Stimulated activated CD8-positive, alpha-beta memory T cell treated with anti-CD3 and anti-CD28 coated beads, Interleukin-12 subunit alpha, Interleukin-12 subunit beta, amount 100 ng/mL, for 4 hours (primary cell): ENCODE results near the gene DLX5.

Source experiments
- DNase-seq: peaks from one replicate; pipeline ENCODE4 v3.0.0-alpha.2; 2020; ENCODE audit warnings: low read depth

The DLX5 gene

GRCh38 chr7:97005183-97006054, 19.2 kb downstream of the DLX5 start, which contains the start of gene DLX6:
TSS of gene DLX6 (plus strand) at chr7:97005553. CDS start at chr7:97005978, 425 bp downstream.
- DNase-seq: no peak

DNA sequence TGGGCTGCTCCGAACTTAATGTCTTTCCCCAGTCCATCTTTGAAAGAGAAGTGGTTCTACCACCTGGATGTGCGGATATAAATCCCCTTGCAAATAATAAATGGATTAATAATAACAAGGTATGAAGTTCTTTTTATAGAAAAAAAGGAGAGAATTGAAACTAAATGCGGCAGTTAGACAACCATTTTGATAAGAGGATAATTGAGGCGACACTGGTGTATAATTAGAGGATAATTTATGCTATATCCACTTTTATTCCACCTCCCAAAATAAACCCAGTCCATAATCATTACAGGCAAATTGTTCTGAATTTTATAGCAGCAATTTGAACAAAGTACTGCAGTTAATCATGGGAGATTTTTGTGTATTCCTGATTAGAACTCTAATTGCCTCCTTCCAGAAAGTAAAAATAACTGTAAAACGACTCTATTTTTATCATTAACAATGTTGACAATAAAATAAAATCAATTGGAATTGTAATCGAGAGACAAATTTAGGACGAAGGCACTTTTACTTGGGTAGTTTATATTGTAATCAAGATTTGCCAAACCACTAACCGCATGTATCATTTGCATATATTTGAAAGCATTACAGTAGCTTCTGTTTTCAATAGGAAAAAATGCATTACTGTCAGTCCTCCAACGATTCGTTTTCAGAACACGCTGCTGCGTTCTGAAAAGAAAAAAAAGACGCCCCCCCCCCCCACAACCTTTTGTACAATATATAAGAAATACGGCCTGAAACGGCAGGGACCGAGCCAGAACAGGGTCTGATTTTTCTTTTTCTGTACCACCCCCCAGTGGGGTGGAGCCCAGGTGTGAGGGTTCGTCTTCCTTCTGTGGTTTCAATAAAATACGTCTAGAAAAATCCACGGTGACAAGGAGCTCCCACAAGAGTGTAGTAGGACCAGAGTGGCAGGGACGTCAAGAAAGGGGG, 20.1 kb downstream of the DLX5 start:
- no peak for DNase-seq

DNA sequence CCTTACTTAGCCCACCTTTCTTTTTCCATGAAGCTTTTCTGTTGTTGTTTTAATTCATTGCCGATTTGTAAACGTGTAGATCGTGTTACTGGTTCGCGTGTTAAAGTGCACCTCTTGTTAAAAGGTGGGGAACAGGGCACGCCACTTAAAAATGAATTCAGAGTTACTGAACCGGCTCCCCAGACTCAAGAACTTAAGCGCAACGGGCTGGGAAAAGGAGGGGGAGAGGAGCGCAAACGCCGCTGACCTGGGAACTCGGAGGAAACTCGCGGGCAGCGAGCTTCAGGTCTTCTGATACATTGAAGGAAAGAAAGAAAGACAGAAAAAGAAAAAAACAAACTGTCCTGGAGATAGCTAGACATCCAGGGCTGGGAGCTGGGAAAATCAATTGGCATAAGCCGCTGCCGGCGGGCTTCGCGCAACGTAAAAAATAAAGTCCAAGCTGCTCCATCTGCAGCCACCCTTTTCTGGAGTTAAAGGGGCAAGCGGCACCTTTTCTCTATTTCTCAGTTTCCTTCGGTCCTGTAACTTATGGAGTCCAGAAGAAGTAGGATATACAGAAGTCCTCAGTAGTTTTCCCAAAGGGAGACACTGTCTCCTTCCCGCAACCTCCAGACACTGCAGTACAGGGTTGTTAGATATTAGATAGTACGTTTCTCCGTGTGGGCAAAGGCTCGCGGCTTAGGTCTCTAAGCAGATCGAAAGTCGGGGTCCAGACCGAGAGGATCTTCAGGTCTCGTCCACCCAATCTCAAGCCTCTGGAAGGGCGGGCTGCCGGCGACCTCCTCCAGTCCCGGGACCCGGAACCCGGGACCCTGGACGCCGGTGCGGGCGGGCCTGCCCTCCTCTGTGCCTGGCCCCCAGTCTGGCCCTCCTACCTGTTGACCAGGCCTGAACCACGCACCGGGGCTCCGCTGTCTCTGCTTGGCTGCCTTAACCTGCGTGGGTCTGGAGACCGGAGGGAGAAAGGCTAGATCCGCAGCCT, 21.1 kb downstream of the DLX5 start:
- DNase-seq: no peak

DNA sequence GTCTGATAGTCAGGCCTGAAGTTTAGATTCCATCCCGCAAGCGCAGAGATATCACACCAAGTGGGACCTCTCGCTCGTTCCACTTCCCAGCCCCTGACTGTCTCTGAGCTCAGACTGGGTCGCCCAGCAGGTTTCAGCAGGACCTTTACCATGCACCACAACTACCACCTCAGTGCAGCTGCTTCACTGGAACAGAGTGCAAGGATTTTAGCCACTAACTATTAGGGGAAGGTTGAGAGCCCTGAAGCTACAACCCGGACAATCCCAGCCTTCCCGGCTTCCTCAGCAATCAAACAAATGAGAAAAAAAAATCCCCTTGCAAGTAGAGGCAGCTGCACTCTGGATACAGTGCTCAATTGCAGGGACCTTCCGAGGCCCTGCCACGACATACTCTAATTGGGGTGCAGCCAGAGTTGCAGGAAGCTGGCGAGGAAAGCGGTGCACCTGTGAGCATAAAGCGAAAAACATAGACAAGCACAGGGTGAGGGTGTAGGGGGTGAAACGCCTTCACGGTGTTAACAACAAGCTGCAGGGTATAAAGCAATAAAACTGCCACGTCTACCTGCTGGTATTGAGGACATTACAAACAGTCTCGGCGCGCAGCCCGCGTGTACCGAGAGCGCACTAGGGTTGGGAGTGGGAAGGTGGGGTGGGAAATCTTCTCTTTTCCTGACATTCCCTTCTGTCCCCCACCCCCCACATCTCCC, 21.9 kb downstream of the DLX5 start:
- DNase-seq: no peak

DNA sequence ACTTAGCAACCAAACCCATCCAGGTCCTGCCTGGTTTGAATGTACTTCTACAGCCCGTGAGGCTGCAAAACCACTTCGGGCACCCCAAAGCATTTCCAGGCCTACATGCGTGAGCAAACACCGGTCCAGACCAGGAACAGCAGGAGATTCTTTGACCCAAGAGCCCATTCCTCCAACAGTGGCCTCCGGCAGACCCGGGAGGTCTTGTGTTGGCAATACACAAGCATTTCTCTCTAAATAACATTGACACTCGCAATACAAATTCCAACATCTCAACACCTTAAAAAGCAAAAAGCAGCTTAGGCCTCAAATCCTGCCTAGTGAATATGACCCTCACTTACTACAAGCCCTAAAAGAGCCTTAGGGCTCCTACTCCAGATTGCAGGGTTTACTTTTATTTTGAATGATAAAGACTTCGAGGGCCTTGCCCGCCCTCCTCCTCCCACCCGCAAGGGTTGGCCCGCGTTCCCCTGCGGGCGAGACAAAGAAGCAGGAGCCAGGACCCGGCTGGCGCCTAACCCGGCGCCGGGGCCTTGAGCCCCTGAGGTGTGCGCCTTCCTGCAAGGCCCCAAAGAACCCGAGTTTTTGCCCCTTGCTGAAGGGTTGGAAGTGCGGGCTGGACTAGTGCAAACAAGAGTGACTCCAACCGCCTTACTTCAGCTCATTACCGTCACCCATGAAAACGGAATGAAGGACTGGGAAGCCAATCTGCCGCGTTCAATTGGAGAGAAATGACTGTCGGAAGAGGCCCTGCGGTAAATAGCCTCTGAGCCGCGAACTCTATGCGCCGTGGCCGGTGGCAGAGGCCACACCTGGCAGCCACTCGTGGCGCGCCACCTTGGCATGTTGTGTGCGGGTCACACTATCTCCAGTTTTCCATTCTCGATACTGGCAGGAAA, 22.7 kb downstream of the DLX5 start:
- no peak for DNase-seq

DNA sequence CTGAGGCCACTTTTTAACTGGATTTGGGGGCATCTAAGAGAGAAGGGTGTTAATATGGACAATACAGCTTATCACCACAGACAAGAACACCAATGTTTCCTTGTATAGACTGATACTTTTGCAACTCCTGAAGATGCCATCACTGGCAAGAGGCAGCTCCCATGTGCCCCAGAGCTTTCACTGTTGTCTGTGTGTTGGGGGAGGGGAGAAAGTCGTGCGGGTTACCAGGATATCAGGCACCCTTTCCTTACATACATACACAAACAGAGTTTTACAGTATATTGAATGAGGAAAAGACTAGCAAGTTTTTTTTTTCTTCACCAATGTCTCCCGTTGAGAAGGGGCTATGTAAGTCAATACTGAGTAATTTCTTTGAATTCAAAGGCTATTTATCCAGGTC, 23.4 kb downstream of the DLX5 start:
- DNase-seq: no peak

- DNase-seq: no peak
Measured at GRCh38 chr7:96998744-96999143, 25.9 kb downstream of the DLX5 start.

GRCh38 chr7:96998333-96998732, 26.3 kb downstream of the DLX5 start:
- no peak for DNase-seq

DNA sequence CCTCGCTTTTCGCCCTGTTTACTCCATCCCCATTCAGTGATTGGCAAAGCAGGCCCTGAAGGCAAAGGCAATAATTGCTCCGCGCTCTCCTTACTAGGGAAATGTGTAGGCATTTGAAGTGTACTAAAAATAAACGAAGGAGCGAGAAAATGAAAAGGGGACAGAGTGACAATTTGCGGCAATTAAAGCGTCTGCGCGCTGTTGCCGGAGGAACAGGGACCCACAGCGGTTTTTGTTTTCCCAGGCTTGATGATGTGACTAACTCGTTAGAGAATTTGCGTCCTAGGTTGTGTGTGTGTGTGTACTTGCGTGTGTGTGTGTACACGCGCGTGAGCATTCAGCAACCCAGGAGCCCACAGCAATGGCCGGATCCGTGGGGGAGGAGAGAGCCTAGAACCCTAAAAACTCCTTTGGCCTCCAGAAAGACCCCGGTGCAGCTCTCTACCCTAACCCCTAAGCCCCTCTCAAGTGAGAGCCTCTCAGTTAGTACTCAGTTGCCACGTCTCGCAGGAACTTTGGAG, 27.1 kb downstream of the DLX5 start:
- no peak for DNase-seq

DNA sequence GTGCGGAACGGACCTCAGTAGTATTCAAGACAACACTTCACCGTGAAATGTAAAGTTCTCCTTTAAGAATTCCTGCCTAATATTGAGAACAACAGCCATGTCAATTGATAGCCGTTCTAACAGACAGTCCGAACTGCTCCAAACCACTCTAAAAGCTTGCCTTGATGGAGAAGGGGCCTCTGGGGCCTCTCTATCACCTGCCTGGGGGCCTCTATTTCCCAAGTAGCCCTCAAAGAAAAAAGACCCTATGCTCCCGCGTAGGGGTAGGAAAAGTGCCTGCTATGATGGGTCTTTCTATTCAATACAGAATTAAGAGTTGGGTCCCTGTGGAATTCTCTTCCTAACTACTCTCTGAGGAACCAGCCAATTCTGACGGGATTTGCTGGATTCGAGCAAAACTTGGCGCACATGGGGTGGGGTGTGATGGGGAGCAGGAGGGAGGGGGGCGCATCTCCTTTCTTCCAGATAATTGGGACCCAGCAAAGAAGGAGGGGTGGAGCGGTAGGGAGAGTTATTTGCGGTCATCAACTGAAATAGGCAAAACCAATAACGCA, 27.6 kb downstream of the DLX5 start:
- no peak for DNase-seq

- DNase-seq: no peak
Measured at GRCh38 chr7:96996111-96996957, 28.3 kb downstream of the DLX5 start.

DNA sequence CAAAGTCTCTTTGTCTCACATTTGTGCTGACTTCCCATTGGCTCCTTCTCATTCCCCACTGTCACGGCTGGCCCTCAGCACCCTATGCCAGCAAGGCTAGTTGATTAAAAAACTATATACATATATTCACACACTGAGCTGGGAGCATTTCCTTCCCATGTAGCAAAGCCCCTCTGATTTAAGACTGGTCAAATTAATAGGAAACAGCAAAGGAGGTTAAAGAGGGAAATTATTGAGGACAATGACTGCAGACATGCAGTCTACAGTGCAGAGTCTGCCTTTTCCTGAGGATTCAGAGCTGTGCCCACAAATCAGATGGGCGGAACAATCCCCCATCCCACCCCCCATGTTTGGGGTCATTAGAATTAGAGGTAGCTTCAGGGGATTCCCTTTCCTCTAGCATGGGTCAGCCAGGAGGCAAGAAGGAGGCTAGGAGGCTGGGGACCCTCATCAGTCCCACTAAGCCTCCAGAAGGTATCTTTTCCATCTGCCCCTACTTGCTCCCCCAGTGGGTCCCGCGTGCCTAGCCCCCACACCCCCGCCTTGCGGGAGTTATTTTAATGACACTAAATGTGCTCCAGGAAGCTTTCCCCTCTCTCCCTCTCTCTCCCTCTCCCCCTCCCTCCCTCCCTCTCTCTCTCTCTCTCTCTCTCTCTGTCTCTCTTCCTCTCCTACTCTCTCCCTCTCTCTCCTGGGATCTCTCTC, 29.1 kb downstream of the DLX5 start:
- DNase-seq: no peak

GRCh38 chr7:96993980-96994379, 30.7 kb downstream of the DLX5 start:
- no peak for DNase-seq

DNA sequence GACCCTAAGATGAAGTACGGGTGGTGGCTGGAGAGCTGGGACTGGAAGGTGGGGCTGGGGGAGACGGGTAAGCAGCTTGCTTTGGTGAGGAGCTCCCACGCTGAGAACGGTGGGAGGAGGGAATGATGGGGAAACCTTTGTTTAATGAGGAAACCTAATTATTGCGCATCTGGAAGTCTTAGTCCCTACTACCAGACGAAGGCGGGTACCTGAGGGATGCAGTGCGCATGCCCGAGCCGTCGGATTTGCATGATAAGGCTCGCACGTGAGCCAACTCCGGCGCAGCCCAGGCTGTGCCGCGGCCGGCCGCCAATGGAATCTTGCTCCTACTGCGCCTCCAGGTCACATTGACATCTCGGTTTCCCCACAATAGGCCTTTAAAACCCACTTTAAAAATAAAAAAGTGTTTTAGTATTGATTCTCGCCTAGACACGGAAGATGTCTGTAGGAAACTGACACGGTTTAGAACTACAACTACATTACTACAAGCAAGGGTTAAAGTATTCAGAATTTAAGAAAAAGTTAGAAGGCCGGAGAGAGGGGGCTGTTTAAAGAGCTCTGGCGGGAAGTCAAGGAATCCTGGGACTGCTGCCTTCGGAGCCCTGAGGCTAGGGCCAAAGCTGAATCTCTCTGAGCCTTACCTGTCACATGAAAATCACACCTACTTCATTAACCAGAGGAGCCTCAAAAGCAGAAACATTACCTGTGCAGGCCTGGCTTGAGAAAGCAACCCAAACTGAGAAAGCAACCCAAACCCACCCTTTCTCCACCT, 31.4 kb downstream of the DLX5 start:
- DNase-seq: no peak

- DNase-seq: no peak
Measured at GRCh38 chr7:96992192-96993005, 32.2 kb downstream of the DLX5 start.

GRCh38 chr7:96991546-96992191, 33.0 kb downstream of the DLX5 start:
- DNase-seq: no peak
